ENCODE data around the gene ZSWIM3.
"Not testable (repeated sequence)": the region's sequence is repeated elsewhere in the genome, so short reads cannot be mapped to it uniquely, and the experiment has no call there.

Gene ZSWIM3

GRCh38 chr20:45826381-45827019 lies 30.9 kb upstream of the ZSWIM3 start:
- no peak overlapping the region for H3K27ac ChIP-seq
- no peak for TF ChIP-seq ZFX (IDR thresholded peaks at IDR 0.05)
- no peak for TF ChIP-seq CTCF (conservative IDR thresholded peaks at IDR 0.05)

GRCh38 chr20:45827030-45827652 lies 30.3 kb upstream of the ZSWIM3 start, which contains the start of gene TNNC2:
Gene TNNC2 (minus strand): TSS chr20:45827312. CDS start chr20:45827248, 64 bp downstream.
- no peak within 1 kb of the TSS for H3K27ac ChIP-seq

GRCh38 chr20:45827712-45828111 lies 29.7 kb upstream of the ZSWIM3 start:
- TF ChIP-seq CTCF (conservative IDR thresholded peaks at IDR 0.05) (no peak), ZFX (IDR thresholded peaks at IDR 0.05) (no peak)
- no peak overlapping the region for H3K27ac ChIP-seq

More at GRCh38 chr20:45827030-45827652, 30.3 kb upstream of the ZSWIM3 start, which contains the start of gene TNNC2:
- TF ChIP-seq ZFX (IDR thresholded peaks at IDR 0.05) (no peak), CTCF (conservative IDR thresholded peaks at IDR 0.05) (no peak)

- TF ChIP-seq ZFX (IDR thresholded peaks at IDR 0.05) (no peak), CTCF (conservative IDR thresholded peaks at IDR 0.05) (no peak)
- H3K27ac ChIP-seq = no peak overlapping the region
These were observed 28.8 kb upstream of the ZSWIM3 start for GRCh38 chr20:45828589-45828988.

- not testable (repeated sequence) for H3K27ac ChIP-seq
These were observed 27.7 kb upstream of the ZSWIM3 start for GRCh38 chr20:45829673-45830106.

GRCh38 chr20:45832619-45833018 lies 24.8 kb upstream of the ZSWIM3 start:
- no peak overlapping the region for H3K27ac ChIP-seq
- TF ChIP-seq ZFX (IDR thresholded peaks at IDR 0.05) (no peak), CTCF (conservative IDR thresholded peaks at IDR 0.05) (no peak)

GRCh38 chr20:45833030-45833882 lies 24.2 kb upstream of the ZSWIM3 start, which contains the start of gene SNX21:
Gene SNX21 (plus strand): TSS chr20:45833799. CDS start chr20:45833920, 121 bp downstream.
- peak within 1 kb of the TSS; percentile 55 for H3K27ac ChIP-seq
- TF ChIP-seq CTCF (conservative IDR thresholded peaks at IDR 0.05) (no peak), ZFX (IDR thresholded peaks at IDR 0.05) (0 out of 2 replicates have a peak, but pooled peaks have one; percentile 32)

All from C4-2B (cell line).